GM21576 (cell line): ENCODE data around the gene LITAF.
"Not testable (repeated sequence)": the region's sequence is repeated elsewhere in the genome, so short reads cannot be mapped to it uniquely, and the experiment has no call there.

Experiments used
- ATAC-seq: cut with Tn5 transposase; IDR thresholded peaks from one replicate; pipeline ENCODE4 v1.9.1; 2021; ENCODE audit warnings: mild to moderate bottlenecking, moderate library complexity; ENCODE audit not compliant: unreplicated experiment

Gene LITAF

GRCh38 chr16:11601911-11602310, 15.2 kb upstream of the LITAF start:
- no peak for ATAC-seq

GRCh38 chr16:11601425-11601824, 14.7 kb upstream of the LITAF start:
- no peak for ATAC-seq

- no peak for ATAC-seq
Measured at GRCh38 chr16:11599579-11599978, 12.9 kb upstream of the LITAF start.

DNA sequence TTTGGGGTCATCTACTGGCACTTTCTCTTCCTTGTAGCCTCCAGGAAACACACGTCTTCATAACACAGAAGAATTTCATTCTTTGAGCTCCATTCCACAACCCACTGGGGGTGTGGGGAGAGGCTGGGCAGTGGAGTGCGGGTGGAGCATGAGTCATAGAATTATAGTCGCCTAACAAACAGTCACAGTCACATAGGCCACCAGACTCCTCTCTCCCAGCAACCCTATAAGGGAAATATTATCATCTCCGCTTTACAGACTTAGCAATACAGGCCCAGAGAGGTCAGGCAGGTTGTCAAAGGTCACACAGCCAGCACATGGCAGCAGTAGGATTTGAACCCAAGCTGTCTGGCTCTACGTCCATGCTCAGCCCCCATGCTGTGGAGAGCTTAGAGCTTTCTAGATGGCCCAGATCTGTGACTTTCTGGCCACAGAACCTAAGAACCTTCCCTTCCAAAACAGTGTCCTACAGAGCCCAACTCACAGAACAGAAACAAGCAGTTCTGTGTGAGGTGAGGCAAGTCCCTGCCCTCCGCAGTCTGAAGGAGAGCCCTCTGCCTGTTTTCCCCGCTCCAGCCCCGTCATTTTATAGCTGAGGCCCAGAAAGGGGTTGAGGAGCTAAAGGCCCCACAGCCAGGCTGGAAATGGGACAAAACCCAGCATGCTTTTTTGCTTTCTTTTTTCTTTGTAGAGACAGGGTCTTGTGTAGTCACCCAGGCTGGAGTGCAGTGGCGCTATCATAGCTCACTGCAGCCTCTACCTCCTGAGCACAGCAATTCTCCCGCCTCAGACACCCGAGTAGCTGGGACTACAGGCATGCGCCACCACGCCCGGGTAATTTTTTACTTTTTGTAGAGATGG, 10.7 kb upstream of the LITAF start:
- no peak for ATAC-seq

- ATAC-seq, result no peak
Measured at GRCh38 chr16:11596572-11597226, 10.0 kb upstream of the LITAF start.

GRCh38 chr16:11593581-11593980, 6.9 kb upstream of the LITAF start:
- no peak for ATAC-seq

GRCh38 chr16:11593076-11593475, 6.4 kb upstream of the LITAF start:
- not testable (repeated sequence) for ATAC-seq

- ATAC-seq, result not testable (repeated sequence)
Measured at GRCh38 chr16:11591630-11592029, 4.9 kb upstream of the LITAF start.

GRCh38 chr16:11589198-11589550, 2.5 kb upstream of the LITAF start:
- no peak for ATAC-seq

DNA sequence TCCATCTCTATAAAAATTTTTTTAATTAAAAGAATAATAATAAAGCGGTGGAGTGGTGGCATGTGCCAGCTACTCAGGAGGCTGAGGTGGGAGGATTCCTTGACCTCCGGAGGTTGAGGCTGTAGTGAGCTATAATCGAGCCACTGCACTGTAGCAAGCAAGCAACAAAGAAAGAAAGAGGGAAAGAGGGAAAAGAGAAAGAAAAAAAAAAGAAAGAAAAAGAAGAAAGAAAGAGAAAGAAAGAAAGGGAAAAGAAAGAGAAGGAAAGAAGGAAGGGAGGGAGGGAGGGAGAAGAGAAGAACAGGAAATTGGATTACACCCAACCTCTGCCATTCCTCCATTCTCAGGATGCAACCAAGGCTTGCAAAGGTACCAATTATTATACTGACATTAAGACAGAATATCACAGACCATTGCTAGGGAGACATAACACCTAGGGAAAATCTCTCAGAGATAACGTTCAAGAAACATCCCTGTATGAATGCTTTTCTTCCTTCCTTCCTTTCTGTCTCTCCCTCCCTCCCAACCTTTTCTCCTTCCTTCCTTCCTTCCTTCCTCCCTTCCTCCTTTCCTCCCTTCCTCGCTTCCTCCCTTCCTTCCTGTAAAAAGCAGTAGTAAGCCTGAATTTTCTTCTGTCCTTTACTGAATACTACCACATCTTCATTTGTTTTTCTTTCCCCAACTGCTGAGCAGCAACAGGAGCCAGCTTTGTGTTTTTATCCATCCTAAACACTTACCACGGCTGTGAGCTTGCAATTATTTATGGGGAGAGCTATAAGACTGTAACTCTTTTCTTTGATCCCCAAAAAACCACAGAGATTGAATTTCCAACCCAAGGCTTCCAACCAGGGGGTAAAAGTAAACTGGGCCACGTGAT, 1.8 kb upstream of the LITAF start:
- ATAC-seq, result no peak

GRCh38 chr16:11587643-11588247, 1.0 kb upstream of the LITAF start:
- no peak for ATAC-seq

DNA sequence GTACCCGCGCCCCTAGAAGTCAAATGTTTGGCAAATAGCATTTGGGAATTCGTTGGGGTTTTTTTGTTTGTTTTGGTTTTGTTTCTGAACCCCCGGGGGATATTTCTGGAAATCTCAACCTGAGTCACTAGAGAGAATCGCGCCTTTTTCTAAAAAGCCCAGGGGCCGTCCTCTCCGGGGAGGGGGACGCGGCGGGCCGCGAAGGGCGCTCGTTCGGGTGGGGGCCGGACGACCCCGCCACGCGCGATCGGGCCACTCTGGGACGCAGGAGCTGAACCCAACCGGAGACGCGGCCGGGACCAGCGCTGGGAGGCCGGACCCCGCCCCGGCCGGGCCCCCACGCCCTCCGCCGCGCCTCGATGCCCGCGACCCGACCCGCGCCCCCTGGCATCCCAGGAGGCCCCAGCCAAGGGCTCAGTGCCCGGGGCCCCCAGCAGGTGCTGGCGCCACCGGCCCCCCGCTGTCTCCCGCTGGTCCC, 302 bp downstream of the LITAF start:
- no peak for ATAC-seq

GRCh38 chr16:11585460-11586377, 1.0 kb downstream of the LITAF start:
- no peak for ATAC-seq

DNA sequence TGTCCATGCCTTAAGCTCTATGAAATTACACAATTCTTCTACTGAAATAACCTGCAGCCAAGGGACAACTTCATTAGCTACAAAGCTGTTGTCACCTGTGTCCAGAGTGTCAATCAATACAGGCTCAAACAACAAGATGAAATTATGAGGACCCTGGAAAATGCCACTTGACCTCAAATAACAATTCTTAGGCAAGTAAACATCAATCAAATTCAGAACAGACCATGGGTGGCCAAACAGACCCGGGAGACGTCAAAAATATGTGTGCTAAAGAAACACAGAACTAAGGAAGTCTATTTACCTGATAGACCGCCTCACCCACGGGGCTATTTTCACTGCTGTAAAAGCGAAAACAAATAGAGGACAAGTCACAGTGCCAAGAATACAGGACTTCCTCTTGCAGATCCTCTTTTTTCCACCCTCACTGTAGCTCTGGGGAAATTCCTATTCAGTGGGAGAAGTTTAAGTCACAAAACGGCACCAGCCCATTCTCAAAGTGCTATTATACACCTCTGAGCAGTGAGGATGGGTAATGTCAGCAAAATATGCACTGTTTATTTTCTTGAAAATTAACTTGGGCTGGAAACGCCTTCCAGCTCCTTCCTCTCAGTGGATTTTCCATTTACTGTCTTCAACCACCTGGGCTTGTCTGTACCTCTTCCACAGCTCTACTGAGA, 2.7 kb downstream of the LITAF start:
- ATAC-seq, result no peak

GRCh38 chr16:11583166-11583565, 3.6 kb downstream of the LITAF start:
- no peak for ATAC-seq

GRCh38 chr16:11582157-11582814, 4.4 kb downstream of the LITAF start:
- no peak for ATAC-seq

GRCh38 chr16:11581678-11582077, 5.0 kb downstream of the LITAF start:
- no peak for ATAC-seq

DNA sequence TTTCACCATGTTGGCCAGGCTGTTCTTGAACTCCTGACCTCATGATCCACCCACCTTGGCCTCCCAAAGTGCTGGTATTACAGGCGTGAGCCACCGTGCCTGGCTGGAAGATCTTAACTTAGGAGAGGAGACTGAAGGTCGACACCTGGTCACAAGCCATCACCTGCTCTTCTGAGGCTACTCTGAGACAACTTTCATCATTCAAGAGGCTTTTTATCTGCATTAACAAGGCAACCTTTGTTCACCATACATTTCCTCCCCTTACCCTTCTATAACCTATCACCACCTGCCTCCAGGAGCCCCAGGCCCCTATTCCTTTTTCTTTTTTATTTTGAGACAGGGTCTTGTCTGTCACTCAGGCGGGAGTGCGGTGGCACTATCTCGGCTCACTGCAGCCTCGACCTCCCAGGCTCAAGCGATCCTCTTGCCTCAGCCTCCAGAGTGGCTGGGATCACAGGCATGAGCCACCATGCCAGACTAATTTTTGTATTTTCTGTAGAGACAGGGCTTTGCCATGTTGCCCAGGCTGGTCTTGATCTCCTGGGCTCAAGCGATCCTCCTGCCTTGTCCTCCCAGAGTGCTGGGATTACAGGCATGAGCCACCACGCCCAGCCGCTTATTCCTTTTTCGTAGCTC, 6.2 kb downstream of the LITAF start:
- no peak for ATAC-seq
